Activated CD8-positive, alpha-beta memory T cell treated with anti-CD3 and anti-CD28 coated beads for 36 hours (primary cell): Measurements from ENCODE around the gene FBXO8. TPM values are rescaled to one million over a fixed set of nuclear protein-coding genes. Genes with fewer than 3 reads are reported as not detected.
"Not testable (repeated sequence)": the region's sequence is repeated elsewhere in the genome, so short reads cannot be mapped to it uniquely, and the experiment has no call there.

Source experiments
- CTCF ChIA-PET: fragments of 350-600 bp; sonication (Branson Sonifier 250); formaldehyde crosslinking; loops from one replicate; lab custom pipeline; 2021; ENCODE audit warnings: antibody characterized with exemption; lab: Charles Lee
- POLR2A ChIA-PET: fragments of 350-600 bp; sonication (Branson Sonifier 250); formaldehyde crosslinking; loops from one replicate; lab custom pipeline; 2021; ENCODE audit warnings: antibody characterized with exemption; lab: Charles Lee
- total RNA-seq, 2 experiments: library from RNA; stranded (reverse); gene quantifications; one replicate each; pipeline ENCODE4 v1.2.3, GENCODE V29; 2021

Gene FBXO8
- total RNA-seq, 2 experiments from 2014 or later, result 17.8 to 18.3 TPM

GRCh38 chr4:174292473-174292872 lies 9.0 kb upstream of the FBXO8 start:
- CTCF ChIA-PET, result no interaction called here
- POLR2A ChIA-PET, result no interaction called here

DNA sequence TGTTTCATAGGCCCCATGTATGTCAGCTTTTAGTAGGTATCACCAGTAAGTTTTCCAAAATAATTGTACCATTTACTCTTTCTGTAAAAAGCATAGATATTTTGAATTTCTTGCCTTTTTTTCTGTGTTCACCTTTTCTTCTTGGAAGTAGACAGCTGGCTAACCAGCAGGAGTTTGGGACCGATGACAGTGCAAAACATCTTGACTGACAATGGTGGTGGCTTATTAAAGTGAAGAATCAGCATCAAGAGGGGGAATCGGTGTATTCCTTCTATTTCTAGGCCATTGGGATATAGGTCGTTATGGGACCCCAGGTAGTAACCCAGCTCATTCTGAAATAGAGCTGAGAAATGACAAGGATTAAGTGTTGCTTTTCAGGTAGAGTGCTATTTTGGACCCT lies 3.4 kb upstream of the FBXO8 start:
- ChIA-PET POLR2A (interaction anchor here (0.5 kb wide), 1 partner anchor 29 kb away, joined by 4 read pairs; no protein-coding TSS in a partner anchor), CTCF (no interaction called here)

DNA sequence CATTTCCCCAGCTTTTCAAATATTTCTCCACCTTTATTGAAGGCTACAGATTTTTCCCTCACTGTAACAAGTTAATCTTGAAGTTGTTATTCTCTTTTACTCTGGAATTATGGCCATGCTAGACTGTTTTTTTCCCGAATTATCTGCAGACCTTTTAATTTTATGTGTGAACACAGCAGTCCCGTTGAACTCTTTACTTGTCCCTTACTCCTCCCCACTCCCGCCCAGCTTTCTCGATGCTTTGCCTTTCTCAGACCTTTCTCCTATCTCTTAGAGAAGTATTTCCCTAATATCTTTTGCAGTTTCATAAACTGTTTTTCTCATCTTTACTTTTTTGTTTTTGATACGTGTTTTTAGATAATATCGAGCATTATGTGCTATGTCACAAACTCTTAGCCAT lies 1.0 kb upstream of the FBXO8 start:
- CTCF ChIA-PET, result interaction anchor here (0.6 kb wide), 1 partner anchor 14 kb away, joined by 4 read pairs; no protein-coding TSS in a partner anchor
- POLR2A ChIA-PET, result no interaction called here

GRCh38 chr4:174282836-174283506 lies 496 bp downstream of the FBXO8 start:
- ChIA-PET POLR2A (no interaction called here), CTCF (no interaction called here)

GRCh38 chr4:174281901-174282300 lies 1.6 kb downstream of the FBXO8 start:
- POLR2A ChIA-PET, result no interaction called here
- CTCF ChIA-PET, result no interaction called here

- ChIA-PET POLR2A (no interaction called here), CTCF (no interaction called here)
These were observed 2.2 kb downstream of the FBXO8 start for GRCh38 chr4:174281182-174281737.

- CTCF ChIA-PET, result no interaction called here
- POLR2A ChIA-PET, result no interaction called here
These were observed 3.9 kb downstream of the FBXO8 start for GRCh38 chr4:174279433-174280155.

- ChIA-PET POLR2A (no interaction called here), CTCF (no interaction called here)
These were observed 5.0 kb downstream of the FBXO8 start for GRCh38 chr4:174278467-174278866.

- CTCF ChIA-PET, result no interaction called here
- POLR2A ChIA-PET, result no interaction called here
These were observed 6.0 kb downstream of the FBXO8 start for GRCh38 chr4:174277433-174277832.

DNA sequence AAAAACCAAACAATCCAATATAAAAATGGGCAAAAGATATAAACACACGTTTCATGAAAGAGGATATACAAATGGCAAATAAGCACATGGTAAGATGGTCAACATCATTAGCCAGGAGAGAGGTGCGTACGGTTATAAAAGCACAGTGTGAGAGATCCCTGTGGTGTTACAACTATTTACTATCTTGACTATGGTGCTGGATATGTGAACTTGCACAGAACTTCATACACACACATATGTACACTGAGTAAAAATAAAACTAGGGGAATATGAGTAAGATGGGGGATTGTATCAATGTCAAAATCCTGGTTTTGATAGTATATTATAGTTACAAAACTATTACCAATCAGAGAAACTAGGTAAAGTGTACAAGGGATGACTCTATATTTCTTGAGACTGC lies 8.4 kb downstream of the FBXO8 start:
- POLR2A ChIA-PET, result no interaction called here
- CTCF ChIA-PET, result no interaction called here

- ChIA-PET POLR2A (no interaction called here), CTCF (no interaction called here)
These were observed 9.0 kb downstream of the FBXO8 start for GRCh38 chr4:174274436-174274835.

- ChIA-PET CTCF (no interaction called here), POLR2A (no interaction called here)
These were observed 9.5 kb downstream of the FBXO8 start for GRCh38 chr4:174273930-174274329.

GRCh38 chr4:174266416-174266815 lies 17.1 kb downstream of the FBXO8 start:
- ChIA-PET POLR2A (no interaction called here), CTCF (no interaction called here)

- POLR2A ChIA-PET, result no interaction called here
These were observed 17.6 kb downstream of the FBXO8 start for GRCh38 chr4:174265916-174266315.

DNA sequence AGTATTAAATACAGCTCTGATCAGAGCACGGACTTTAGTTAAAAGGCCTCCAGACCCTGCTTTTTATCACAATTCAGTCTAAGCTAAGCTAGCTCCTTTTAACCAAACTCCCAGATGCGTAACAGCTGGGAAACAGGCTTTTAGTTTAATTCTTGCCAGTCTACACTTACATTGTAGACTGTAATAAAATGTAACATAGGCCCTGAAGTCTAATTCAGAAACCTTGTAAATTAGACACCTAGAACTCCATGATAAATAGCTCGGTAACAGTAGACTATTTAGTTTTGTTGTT lies 20.1 kb downstream of the FBXO8 start:
- ChIA-PET POLR2A (no interaction called here), CTCF (no interaction called here)

More at GRCh38 chr4:174265916-174266315, 17.6 kb downstream of the FBXO8 start:
- CTCF ChIA-PET, result no interaction called here

- POLR2A ChIA-PET, result no interaction called here
- CTCF ChIA-PET, result no interaction called here
These were observed 20.6 kb downstream of the FBXO8 start for GRCh38 chr4:174262624-174263444.

DNA sequence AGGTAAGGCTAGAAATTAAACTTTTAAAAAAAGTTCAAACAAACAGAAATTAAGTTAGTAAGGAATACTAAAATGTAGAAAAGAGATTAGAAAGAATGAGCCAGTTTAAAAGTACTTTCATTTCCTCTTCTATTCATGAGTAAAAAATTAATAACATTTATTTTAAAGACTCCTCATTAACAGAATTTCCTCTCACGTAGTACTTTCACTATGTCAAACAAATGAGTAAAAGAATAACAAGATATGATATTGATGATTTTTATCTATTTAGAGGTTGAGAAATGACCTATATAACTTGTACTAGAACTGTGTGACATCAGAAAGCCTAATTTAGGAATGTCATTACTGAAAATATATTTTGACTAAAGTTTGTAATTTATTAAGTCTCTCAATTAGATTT lies 22.0 kb downstream of the FBXO8 start:
- CTCF ChIA-PET, result not testable (repeated sequence)

GRCh38 chr4:174260099-174260498 lies 23.4 kb downstream of the FBXO8 start:
- CTCF ChIA-PET, result no interaction called here

More for the DNA sequence above, 22.0 kb downstream of the FBXO8 start:
- POLR2A ChIA-PET, result not testable (repeated sequence)

GRCh38 chr4:174259580-174259979 lies 23.9 kb downstream of the FBXO8 start:
- ChIA-PET CTCF (no interaction called here), POLR2A (no interaction called here)

More at GRCh38 chr4:174260099-174260498, 23.4 kb downstream of the FBXO8 start:
- POLR2A ChIA-PET, result no interaction called here

GRCh38 chr4:174256277-174256713 lies 27.2 kb downstream of the FBXO8 start:
- ChIA-PET POLR2A (no interaction called here), CTCF (no interaction called here)
